GM12878 (cell line): ENCODE measurements around the gene FAM53B.

ENCODE experiments used
- CEBPB ChIP-seq, 2 experiments: fragments of 150-350 bp in 1 of 2; IDR thresholded peaks; 2 replicates each; pipeline ENCODE4 v1.6.1; 2012 to 2014; ENCODE audit warnings: low read depth in 2 of 2, low read length in 2 of 2, borderline replicate concordance in 1 of 2, inconsistent platforms in 1 of 2
- CREM ChIP-seq: IDR thresholded peaks from 2 replicates; pipeline ENCODE4 v1.6.1; 2014; ENCODE audit warnings: antibody characterized with exemption, low read depth
- CTCF ChIP-seq, 3 experiments: IDR thresholded peaks in 2 of 3; conservative IDR thresholded peaks in 1 of 3; 2 replicates each; pipeline ENCODE4 v1.5.1; 2011; ENCODE audit warnings: low read depth in 3 of 3, low read length in 3 of 3, mild to moderate bottlenecking in 3 of 3, control low read depth in 2 of 3, moderate library complexity in 2 of 3, inconsistent platforms in 1 of 3, mixed read lengths in 1 of 3; ENCODE audit not compliant: control insufficient read depth in 2 of 3, insufficient read depth in 1 of 3; ENCODE audit errors: extremely low read depth in 1 of 3
- ETV6 ChIP-seq, 2 experiments: fragments of 450-650 bp in 1 of 2; IDR thresholded peaks in 1 of 2; conservative IDR thresholded peaks in 1 of 2; 2 replicates each; pipeline ENCODE4 v1.6.1; 2014; ENCODE audit warnings: antibody characterized with exemption in 1 of 2, borderline replicate concordance in 1 of 2, low read depth in 1 of 2, mild to moderate bottlenecking in 1 of 2, moderate library complexity in 1 of 2
- MYC ChIP-seq: IDR thresholded peaks from 2 replicates; pipeline ENCODE4 v1.6.1; 2011; ENCODE audit warnings: mild to moderate bottlenecking, low read length, moderate library complexity, inconsistent platforms; ENCODE audit not compliant: insufficient read depth, insufficient replicate concordance, insufficient read length, severe bottlenecking
- POLR2AphosphoS5 ChIP-seq: IDR thresholded peaks from 2 replicates; pipeline ENCODE4 v1.6.1; 2011; ENCODE audit warnings: mild to moderate bottlenecking, low read length, inconsistent platforms
- REST ChIP-seq: IDR thresholded peaks from 2 replicates; pipeline ENCODE4 v1.6.1; 2012; ENCODE audit warnings: mild to moderate bottlenecking, low read depth, low read length
- SMAD1 ChIP-seq: fragments of 450-650 bp; IDR thresholded peaks from 2 replicates; pipeline ENCODE4 v1.6.1; 2018; ENCODE audit warnings: mild to moderate bottlenecking, low read depth; ENCODE audit not compliant: partially characterized antibody
- USF2 ChIP-seq: IDR thresholded peaks from 2 replicates; pipeline ENCODE4 v1.6.1; 2011; ENCODE audit warnings: low read depth, low read length, improper control_type of control experiment, borderline replicate concordance
- ZSCAN29 ChIP-seq: fragments of 450-650 bp; IDR thresholded peaks from 2 replicates; pipeline ENCODE4 v1.6.1; 2017; ENCODE audit warnings: mild to moderate bottlenecking, moderate library complexity

DNA sequence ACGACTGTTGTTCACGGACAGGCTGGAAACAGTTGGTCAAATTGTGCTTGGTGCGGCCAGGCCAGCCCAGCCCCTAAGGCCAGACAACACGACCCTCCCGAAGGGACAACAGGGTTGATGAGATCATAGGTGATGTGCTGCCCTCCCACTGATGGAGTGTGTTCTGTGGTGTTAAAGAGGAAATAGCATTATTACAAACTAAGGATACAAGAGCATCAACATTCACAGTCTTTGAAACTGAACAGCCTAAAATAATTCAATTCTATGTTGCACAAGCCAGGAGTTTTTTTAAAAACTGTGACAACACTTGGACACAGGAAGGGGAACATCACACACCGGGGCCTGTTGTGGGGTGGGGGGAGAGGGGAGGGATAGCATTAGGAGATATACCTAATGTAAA lies 87.6 kb downstream of the FAM53B start:
- TF ChIP-seq CTCF (IDR thresholded peaks at IDR 0.05 in 2 of 3, conservative IDR thresholded peaks at IDR 0.05 in 1 of 3; ENCODE audit: control insufficient read depth in 2 of 3, extremely low read depth in 1 of 3, insufficient read depth in 1 of 3, low read depth in 3 of 3, low read length in 3 of 3) = no peak
- no peak for TF ChIP-seq REST
- no peak for TF ChIP-seq CREM
- no peak for TF ChIP-seq CEBPB (IDR thresholded peaks at IDR 0.05; ENCODE audit: borderline replicate concordance in 1 of 2, low read depth in 2 of 2, low read length in 2 of 2)
- no peak for TF ChIP-seq MYC
- no peak for TF ChIP-seq POLR2AphosphoS5
- TF ChIP-seq ETV6 (conservative IDR thresholded peaks at IDR 0.05 in 1 of 2, IDR thresholded peaks at IDR 0.05 in 1 of 2; ENCODE audit: borderline replicate concordance in 1 of 2, low read depth in 1 of 2) = no peak
- no peak for TF ChIP-seq ZSCAN29
- no peak for TF ChIP-seq USF2
- no peak for TF ChIP-seq SMAD1
